Measurements from ENCODE around the gene CYB5B. TPM values are rescaled to one million over a fixed set of nuclear protein-coding genes. Genes with fewer than 3 reads are reported as not detected.
"Not testable (repeated sequence)": the region's sequence is repeated elsewhere in the genome, so short reads cannot be mapped to it uniquely, and the experiment has no call there.

The CYB5B gene
- total and polyA plus RNA-seq, 8 donors, result 101 to 119 (median 107) TPM

GRCh38 chr16:69440250-69440649 lies 15.8 kb downstream of the CYB5B start:
- DNase-seq, result no peak
- Histone ChIP-seq H3K4me1 (peaks cover 16 to 55% of the 10 kb centered on the region in 2 donors), H3K9me3 (no peaks in the 10 kb centered on the region), H3K27ac (no peak overlapping the region), H3K4me3 (no peak overlapping the region), H3K36me3 (peaks cover 0 to 8% of the 10 kb centered on the region in 2 donors), H3K27me3 (no peaks in the 10 kb centered on the region)
- no peak for ATAC-seq
- TF ChIP-seq, protein P1, sequence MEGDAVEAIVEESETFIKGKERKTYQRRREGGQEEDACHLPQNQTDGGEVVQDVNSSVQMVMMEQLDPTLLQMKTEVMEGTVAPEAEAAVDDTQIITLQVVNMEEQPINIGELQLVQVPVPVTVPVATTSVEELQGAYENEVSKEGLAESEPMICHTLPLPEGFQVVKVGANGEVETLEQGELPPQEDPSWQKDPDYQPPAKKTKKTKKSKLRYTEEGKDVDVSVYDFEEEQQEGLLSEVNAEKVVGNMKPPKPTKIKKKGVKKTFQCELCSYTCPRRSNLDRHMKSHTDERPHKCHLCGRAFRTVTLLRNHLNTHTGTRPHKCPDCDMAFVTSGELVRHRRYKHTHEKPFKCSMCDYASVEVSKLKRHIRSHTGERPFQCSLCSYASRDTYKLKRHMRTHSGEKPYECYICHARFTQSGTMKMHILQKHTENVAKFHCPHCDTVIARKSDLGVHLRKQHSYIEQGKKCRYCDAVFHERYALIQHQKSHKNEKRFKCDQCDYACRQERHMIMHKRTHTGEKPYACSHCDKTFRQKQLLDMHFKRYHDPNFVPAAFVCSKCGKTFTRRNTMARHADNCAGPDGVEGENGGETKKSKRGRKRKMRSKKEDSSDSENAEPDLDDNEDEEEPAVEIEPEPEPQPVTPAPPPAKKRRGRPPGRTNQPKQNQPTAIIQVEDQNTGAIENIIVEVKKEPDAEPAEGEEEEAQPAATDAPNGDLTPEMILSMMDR (IDR thresholded peaks at IDR 0.05), result no peak
- intact Hi-C loops (cut with DNase I), result no loop called here

GRCh38 chr16:69441030-69441429 lies 16.6 kb downstream of the CYB5B start:
- H3K27me3 ChIP-seq; DNase-seq; intact Hi-C loops (cut with DNase I); H3K4me3 ChIP-seq; H3K36me3 ChIP-seq; H3K9me3 ChIP-seq; ATAC-seq; H3K27ac ChIP-seq: not testable (repeated sequence)
- H3K4me1 ChIP-seq, result peaks cover 16 to 56% of the 10 kb centered on the region in 2 donors

DNA sequence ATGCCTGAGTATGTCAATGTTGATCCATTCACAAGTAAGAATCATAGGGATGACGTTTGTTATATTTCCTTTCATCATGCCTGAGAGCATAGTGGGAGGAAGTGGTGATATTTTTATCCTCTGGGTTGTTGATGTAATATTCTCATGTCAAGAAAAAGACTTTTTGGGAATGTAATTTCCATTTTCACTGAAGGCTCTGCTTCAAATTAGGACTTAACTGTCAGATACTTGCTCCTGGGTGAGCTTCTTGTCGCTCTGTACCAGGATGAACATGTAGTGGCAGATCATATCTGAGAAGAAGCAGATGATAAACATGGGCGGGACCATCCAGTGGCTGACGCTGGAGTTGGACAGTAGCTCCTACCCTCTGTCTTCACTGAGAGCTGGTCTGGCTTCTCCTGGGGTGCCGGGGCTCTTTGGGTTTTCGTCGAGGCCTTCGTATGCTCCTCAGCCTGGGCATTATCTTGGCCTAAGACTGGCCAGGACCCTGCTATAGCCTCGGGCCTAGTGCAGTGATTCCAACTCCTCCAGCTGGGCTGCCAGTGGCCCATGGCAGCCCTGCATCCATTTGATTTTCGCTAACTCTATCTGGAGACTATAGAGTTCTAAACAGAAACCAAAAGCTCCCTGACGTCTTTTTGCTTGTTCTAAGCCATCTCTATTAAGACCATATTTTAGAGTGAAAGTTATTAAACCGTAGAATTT lies 19.7 kb downstream of the CYB5B start:
- DNase-seq (peak in 2 of 4 donors; percentile 38 to 40), ATAC-seq (peak; percentile 20)
- intact Hi-C loops (cut with DNase I), result no loop called here
- Histone ChIP-seq H3K36me3 (peaks cover 0 to 21% of the 10 kb centered on the region in 2 donors), H3K4me3 (no peak overlapping the region), H3K27me3 (no peaks in the 10 kb centered on the region), H3K27ac (peak overlapping the region; percentile 67 to 90), H3K9me3 (no peaks in the 10 kb centered on the region), H3K4me1 (peaks cover 14 to 49% of the 10 kb centered on the region in 2 donors)
- TF ChIP-seq, protein P1 (IDR thresholded peaks at IDR 0.05), result no peak

- TF ChIP-seq, protein P1 (IDR thresholded peaks at IDR 0.05), result no peak
- DNase-seq (peak in 1 of 4 donors; percentile 29), ATAC-seq (no peak)
- Histone ChIP-seq H3K36me3 (peaks cover 0 to 19% of the 10 kb centered on the region in 2 donors), H3K9me3 (no peaks in the 10 kb centered on the region), H3K27me3 (no peaks in the 10 kb centered on the region), H3K4me1 (peaks cover 14 to 53% of the 10 kb centered on the region in 2 donors), H3K4me3 (no peak overlapping the region), H3K27ac (peak overlapping the region; percentile 67 to 90)
- intact Hi-C loops (cut with DNase I), result no loop called here
Measured at GRCh38 chr16:69444873-69445517, 20.6 kb downstream of the CYB5B start.

- DNase-seq, result peak in 2 of 4 donors; percentile 62 to 73
- Histone ChIP-seq H3K36me3 (peaks cover 0 to 41% of the 10 kb centered on the region in 2 donors), H3K27ac (peak overlapping the region; percentile 75 to 81), H3K27me3 (no peaks in the 10 kb centered on the region), H3K4me1 (peaks cover 14 to 41% of the 10 kb centered on the region in 2 donors), H3K9me3 (no peaks in the 10 kb centered on the region), H3K4me3 (no peak overlapping the region)
- ATAC-seq, result peak; percentile 85
- intact Hi-C loops (cut with DNase I), result no loop called here
- TF ChIP-seq, protein P1 (IDR thresholded peaks at IDR 0.05), result no peak
Measured at GRCh38 chr16:69448470-69449193, 24.2 kb downstream of the CYB5B start.
